ENCODE data around the gene LRRK1.

LRRK1 gene

GRCh38 chr15:100880897-100881242 lies 38.3 kb upstream of the LRRK1 start:
- Mint-ChIP-seq H3K27ac (no peak overlapping the region), H3K27me3 (ENCODE audit: low read depth, poor library complexity) (peaks cover 90% of the 10 kb centered on the region), H3K36me3 (ENCODE audit: low read depth) (no peaks in the 10 kb centered on the region), H3K4me3 (peak overlapping the region; percentile 83), H3K4me1 (peaks cover 19% of the 10 kb centered on the region), H3K9me3 (no peaks in the 10 kb centered on the region)
- TF ChIP-seq CTCF (IDR thresholded peaks at IDR 0.05), result no peak
- no peak for DNase-seq

GRCh38 chr15:100881573-100882336 lies 37.4 kb upstream of the LRRK1 start:
- Mint-ChIP-seq H3K4me1 (peaks cover 19% of the 10 kb centered on the region), H3K9me3 (no peaks in the 10 kb centered on the region), H3K27ac (no peak overlapping the region), H3K4me3 (no peak overlapping the region), H3K36me3 (ENCODE audit: low read depth) (no peaks in the 10 kb centered on the region), H3K27me3 (ENCODE audit: low read depth, poor library complexity) (peaks cover 90% of the 10 kb centered on the region)
- no peak for TF ChIP-seq CTCF (IDR thresholded peaks at IDR 0.05)
- no peak for DNase-seq

- peaks cover 22% of the 10 kb centered on the region for H3K4me1 Mint-ChIP-seq
- H3K27ac Mint-ChIP-seq, result no peak overlapping the region
- no peaks in the 10 kb centered on the region for H3K9me3 Mint-ChIP-seq
- no peak for DNase-seq
- H3K4me3 Mint-ChIP-seq, result no peak overlapping the region
- peaks cover 94% of the 10 kb centered on the region for H3K27me3 Mint-ChIP-seq (ENCODE audit: low read depth, poor library complexity)
- TF ChIP-seq CTCF (IDR thresholded peaks at IDR 0.05), result no peak
- no peaks in the 10 kb centered on the region for H3K36me3 Mint-ChIP-seq (ENCODE audit: low read depth)
These were observed 34.0 kb upstream of the LRRK1 start for GRCh38 chr15:100885116-100885515.

- peaks cover 22% of the 10 kb centered on the region for H3K4me1 Mint-ChIP-seq
- H3K4me3 Mint-ChIP-seq, result no peak overlapping the region
- no peak overlapping the region for H3K27ac Mint-ChIP-seq
- H3K9me3 Mint-ChIP-seq, result no peaks in the 10 kb centered on the region
- TF ChIP-seq CTCF (IDR thresholded peaks at IDR 0.05), result no peak
- no peak for DNase-seq
- no peaks in the 10 kb centered on the region for H3K36me3 Mint-ChIP-seq (ENCODE audit: low read depth)
- peaks cover 87% of the 10 kb centered on the region for H3K27me3 Mint-ChIP-seq (ENCODE audit: low read depth, poor library complexity)
These were observed 33.3 kb upstream of the LRRK1 start for GRCh38 chr15:100885811-100886210.

GRCh38 chr15:100887211-100887913 lies 31.8 kb upstream of the LRRK1 start:
- Mint-ChIP-seq H3K9me3 (no peaks in the 10 kb centered on the region), H3K4me1 (peaks cover 32% of the 10 kb centered on the region), H3K27ac (no peak overlapping the region), H3K4me3 (no peak overlapping the region), H3K36me3 (ENCODE audit: low read depth) (no peaks in the 10 kb centered on the region), H3K27me3 (ENCODE audit: low read depth, poor library complexity) (peaks cover 78% of the 10 kb centered on the region)
- TF ChIP-seq CTCF (IDR thresholded peaks at IDR 0.05), result no peak
- no peak for DNase-seq

Data from nephron progenitor cell (in vitro differentiated cells).